PFSK-1 (cell line): ENCODE results near the gene AKAP10.

Experiments used
- FOXP2 ChIP-seq: optimal IDR thresholded peaks from 2 replicates; pipeline ENCODE3; 2011; ENCODE audit warnings: borderline replicate concordance, control low read depth, inconsistent platforms; ENCODE audit not compliant: insufficient read depth; ENCODE audit errors: extremely low read length, extremely low read depth
- POLR2AphosphoS5 ChIP-seq: IDR thresholded peaks from 2 replicates; pipeline ENCODE4 v1.6.1; 2012; ENCODE audit warnings: low read depth, mild to moderate bottlenecking, control low read depth, low read length, moderate library complexity
- REST ChIP-seq, 2 experiments: IDR thresholded peaks; 2 replicates each; pipeline versions ENCODE4 v1.6.1 to v1.8.0; 2011 to 2012; ENCODE audit warnings: low read depth in 2 of 2, low read length in 2 of 2, control low read depth in 1 of 2, inconsistent platforms in 1 of 2, mild to moderate bottlenecking in 1 of 2, moderate library complexity in 1 of 2; ENCODE audit not compliant: insufficient read depth in 1 of 2
- SIN3A ChIP-seq: IDR thresholded peaks from 2 replicates; pipeline ENCODE4 v1.6.1; 2012; ENCODE audit warnings: mild to moderate bottlenecking, low read length, moderate library complexity, borderline replicate concordance; ENCODE audit not compliant: insufficient read depth
- TAF1 ChIP-seq: IDR thresholded peaks from 2 replicates; pipeline ENCODE4 v1.6.1; 2012; ENCODE audit warnings: low read length, control low read depth, borderline replicate concordance; ENCODE audit not compliant: insufficient read depth

Gene AKAP10

GRCh38 chr17:19986941-19987861 is 9.6 kb upstream of the AKAP10 start:
- no peak for TF ChIP-seq FOXP2
- TF ChIP-seq REST (IDR thresholded peaks at IDR 0.05; ENCODE audit: insufficient read depth in 1 of 2, low read depth in 2 of 2, low read length in 2 of 2) = no peak
- TF ChIP-seq TAF1 = no peak
- no peak for TF ChIP-seq SIN3A
- TF ChIP-seq POLR2AphosphoS5 = no peak

DNA sequence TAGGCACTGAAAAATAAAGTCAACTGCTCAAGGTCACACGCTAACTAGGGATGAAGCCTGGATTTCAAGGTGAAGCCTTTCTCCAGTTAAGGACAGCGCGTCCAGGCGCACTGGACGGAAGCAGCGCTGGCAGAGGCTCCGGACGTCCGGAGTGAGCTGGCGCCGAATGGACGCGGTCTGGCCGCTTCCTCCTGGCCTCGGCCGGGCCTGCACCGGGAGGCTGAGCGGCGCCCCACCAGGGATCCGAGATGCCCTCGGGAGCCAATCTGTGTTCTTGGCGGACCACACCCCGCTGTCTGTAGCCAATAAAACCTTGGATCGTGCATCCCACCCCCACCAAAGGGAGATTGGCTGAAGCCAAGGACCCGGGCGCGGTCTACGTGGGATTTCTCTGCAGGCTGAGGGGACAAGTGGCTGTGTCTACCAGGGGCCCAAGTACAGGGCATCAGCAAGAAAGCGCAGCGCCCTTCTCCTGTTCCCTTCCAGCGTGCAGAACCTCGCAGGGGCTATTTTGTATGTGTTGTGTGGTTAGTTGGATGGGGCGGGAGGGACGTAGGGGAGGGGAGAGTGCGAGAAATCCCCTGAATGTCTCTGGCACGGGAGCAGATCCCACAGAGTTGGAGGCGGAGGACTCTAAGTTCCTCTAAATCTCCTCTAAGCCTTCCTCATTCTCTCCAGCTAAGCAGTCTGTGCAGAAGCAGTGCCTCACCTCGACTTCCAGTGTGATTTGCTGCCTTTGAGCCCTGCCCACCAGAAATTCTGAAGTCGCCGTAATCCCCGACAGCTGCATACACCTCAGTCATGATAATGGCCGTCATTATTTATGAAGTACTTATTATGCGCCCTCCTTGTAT is 2.5 kb upstream of the AKAP10 start:
- TF ChIP-seq TAF1 (no peak), REST (IDR thresholded peaks at IDR 0.05; ENCODE audit: insufficient read depth in 1 of 2, low read depth in 2 of 2, low read length in 2 of 2) (no peak), FOXP2 (no peak), SIN3A (no peak), POLR2AphosphoS5 (no peak)

DNA sequence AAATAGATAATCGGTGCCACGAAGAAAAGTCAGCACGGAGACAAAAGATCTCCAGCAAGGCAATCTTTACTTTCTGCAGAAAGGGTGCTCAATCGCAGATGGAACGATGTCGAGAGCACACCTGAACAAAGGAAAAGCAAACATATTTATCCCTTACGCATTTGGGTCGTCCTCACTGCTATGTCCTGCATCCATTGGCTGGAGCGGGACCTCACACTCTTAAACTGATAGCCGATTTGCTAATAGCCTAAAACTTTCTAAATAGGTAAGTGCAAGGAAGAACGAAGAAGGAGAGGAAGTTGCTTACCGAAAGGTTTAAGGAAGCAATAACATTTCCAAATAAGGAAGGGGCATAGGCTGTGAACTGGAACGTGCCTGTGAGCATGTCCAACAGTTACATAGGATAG is 1.2 kb upstream of the AKAP10 start:
- TF ChIP-seq POLR2AphosphoS5 = no peak
- TF ChIP-seq TAF1 = no peak
- TF ChIP-seq FOXP2 = no peak
- no peak for TF ChIP-seq REST (IDR thresholded peaks at IDR 0.05; ENCODE audit: insufficient read depth in 1 of 2, low read depth in 2 of 2, low read length in 2 of 2)
- no peak for TF ChIP-seq SIN3A

- TF ChIP-seq REST (IDR thresholded peaks at IDR 0.05; ENCODE audit: insufficient read depth in 1 of 2, low read depth in 2 of 2, low read length in 2 of 2) = no peak
Observed at GRCh38 chr17:19978209-19978802, 678 bp upstream of the AKAP10 start.
